ENCODE data around the gene PNPLA4. TPM values are rescaled to one million over a fixed set of nuclear protein-coding genes. Genes with fewer than 3 reads are reported as not detected.

Gene PNPLA4
- total and polyA plus RNA-seq, 12 donors: 5.5 to 53.8 (median 38.7) TPM

- WGBS, 4 donors: 39 to 63% (median 62%) methylated on average over 2 of the region's 2 CpGs
- H3K27ac ChIP-seq: no peak overlapping the region
- H3K27me3 ChIP-seq: no peaks in the 10 kb centered on the region
- TF ChIP-seq CTCF (IDR thresholded peaks at IDR 0.05) (no peak), POLR2A (IDR thresholded peaks at IDR 0.05) (no peak)
- DNase-seq: no peak
- no peaks in the 10 kb centered on the region for H3K9me3 ChIP-seq (replicated peaks in 1 of 3)
- H3K4me1 ChIP-seq (replicated peaks in 1 of 2): no peaks in the 10 kb centered on the region
- no peak overlapping the region for H3K4me3 ChIP-seq
- H3K36me3 ChIP-seq (replicated peaks in 1 of 2): no peaks in the 10 kb centered on the region
- intact Hi-C loops (cut with DNase I): no loop called here
Measured at GRCh38 chrX:7946960-7947359, 19.7 kb upstream of the PNPLA4 start.

- intact Hi-C loops (cut with DNase I): no loop called here
- 61 to 68% (median 66%) methylated on average over 6 of the region's 6 CpGs for WGBS, 4 donors
Measured at GRCh38 chrX:7943600-7944245, 16.5 kb upstream of the PNPLA4 start.

GRCh38 chrX:7941390-7942042 is 14.3 kb upstream of the PNPLA4 start:
- intact Hi-C loops (cut with DNase I): no loop called here
- H3K4me1 ChIP-seq (replicated peaks in 1 of 2): no peaks in the 10 kb centered on the region
- no peaks in the 10 kb centered on the region for H3K9me3 ChIP-seq (replicated peaks in 1 of 3)
- no peak overlapping the region for H3K4me3 ChIP-seq
- H3K27me3 ChIP-seq: no peaks in the 10 kb centered on the region
- no peaks in the 10 kb centered on the region for H3K36me3 ChIP-seq (replicated peaks in 1 of 2)
- no peak overlapping the region for H3K27ac ChIP-seq
- TF ChIP-seq CTCF (IDR thresholded peaks at IDR 0.05): peak in 2 of 6 experiments; percentile 22 to 34
- TF ChIP-seq POLR2A (IDR thresholded peaks at IDR 0.05): no peak
- 8 to 22% (median 15%) methylated on average over 3 of the region's 3 CpGs for WGBS, 4 donors
- peak in 2 of 7 donors; percentile 11 to 16 for DNase-seq

More at GRCh38 chrX:7943600-7944245, 16.5 kb upstream of the PNPLA4 start:
- no peak for DNase-seq
- Histone ChIP-seq H3K4me3 (no peak overlapping the region), H3K9me3 (replicated peaks in 1 of 3) (no peaks in the 10 kb centered on the region), H3K36me3 (replicated peaks in 1 of 2) (no peaks in the 10 kb centered on the region), H3K4me1 (replicated peaks in 1 of 2) (no peaks in the 10 kb centered on the region), H3K27me3 (no peaks in the 10 kb centered on the region), H3K27ac (no peak overlapping the region)
- TF ChIP-seq POLR2A (IDR thresholded peaks at IDR 0.05): no peak
- no peak for TF ChIP-seq CTCF (IDR thresholded peaks at IDR 0.05)

GRCh38 chrX:7934026-7934425 is 6.8 kb upstream of the PNPLA4 start:
- H3K9me3 ChIP-seq (replicated peaks in 1 of 3): no peaks in the 10 kb centered on the region
- H3K4me1 ChIP-seq (replicated peaks in 1 of 2): no peaks in the 10 kb centered on the region
- H3K27me3 ChIP-seq: no peaks in the 10 kb centered on the region
- intact Hi-C loops (cut with DNase I): no loop called here
- TF ChIP-seq POLR2A (IDR thresholded peaks at IDR 0.05) (no peak), CTCF (IDR thresholded peaks at IDR 0.05) (no peak)
- H3K4me3 ChIP-seq: no peak overlapping the region
- no peaks in the 10 kb centered on the region for H3K36me3 ChIP-seq (replicated peaks in 1 of 2)
- no peak overlapping the region for H3K27ac ChIP-seq
- no peak for DNase-seq
- WGBS, 4 donors: 92 to 95% (median 94%) methylated on average over 2 of the region's 2 CpGs
